C4-2B (cell line): ENCODE results near the gene HOXA2.

Experiments
- ZFX ChIP-seq: fragments of 450-650 bp; IDR thresholded peaks from 2 replicates; pipeline ENCODE4 v1.6.1; 2017
- TF ChIP-seq, protein P1 (sequence below): fragments of 450-650 bp; conservative IDR thresholded peaks from 2 replicates; pipeline ENCODE4 v1.5.1; 2017; ENCODE audit warnings: mild to moderate bottlenecking

GRCh38 chr7:27083646-27084045 is 18.8 kb downstream of the HOXA2 start:
- TF ChIP-seq, protein P1, sequence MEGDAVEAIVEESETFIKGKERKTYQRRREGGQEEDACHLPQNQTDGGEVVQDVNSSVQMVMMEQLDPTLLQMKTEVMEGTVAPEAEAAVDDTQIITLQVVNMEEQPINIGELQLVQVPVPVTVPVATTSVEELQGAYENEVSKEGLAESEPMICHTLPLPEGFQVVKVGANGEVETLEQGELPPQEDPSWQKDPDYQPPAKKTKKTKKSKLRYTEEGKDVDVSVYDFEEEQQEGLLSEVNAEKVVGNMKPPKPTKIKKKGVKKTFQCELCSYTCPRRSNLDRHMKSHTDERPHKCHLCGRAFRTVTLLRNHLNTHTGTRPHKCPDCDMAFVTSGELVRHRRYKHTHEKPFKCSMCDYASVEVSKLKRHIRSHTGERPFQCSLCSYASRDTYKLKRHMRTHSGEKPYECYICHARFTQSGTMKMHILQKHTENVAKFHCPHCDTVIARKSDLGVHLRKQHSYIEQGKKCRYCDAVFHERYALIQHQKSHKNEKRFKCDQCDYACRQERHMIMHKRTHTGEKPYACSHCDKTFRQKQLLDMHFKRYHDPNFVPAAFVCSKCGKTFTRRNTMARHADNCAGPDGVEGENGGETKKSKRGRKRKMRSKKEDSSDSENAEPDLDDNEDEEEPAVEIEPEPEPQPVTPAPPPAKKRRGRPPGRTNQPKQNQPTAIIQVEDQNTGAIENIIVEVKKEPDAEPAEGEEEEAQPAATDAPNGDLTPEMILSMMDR = no peak
- TF ChIP-seq ZFX = no peak
